Brain microvascular endothelial cell (primary cell): ENCODE results near the gene AQP12A.

Source experiments
- DNase-seq: peaks from one replicate; pipeline ENCODE4 v3.0.0-alpha.2; 2020
- H3K27ac ChIP-seq: fragments of 250-450 bp; sonication (Bioruptor Pico); 2 replicates; pipeline ENCODE4 v1.5.1; 2020; ENCODE audit warnings: mild to moderate bottlenecking, moderate library complexity
- H3K27me3 ChIP-seq: fragments of 250-450 bp; sonication (Bioruptor Pico); replicated peaks from 2 replicates; pipeline ENCODE4 v1.5.1; 2020; ENCODE audit warnings: mild to moderate bottlenecking
- H3K36me3 ChIP-seq: fragments of 250-450 bp; sonication (Bioruptor Pico); replicated peaks from 2 replicates; pipeline ENCODE4 v1.5.1; 2020; ENCODE audit warnings: mild to moderate bottlenecking
- H3K4me3 ChIP-seq: 2 replicates; pipeline ENCODE4 v1.5.1; 2011; ENCODE audit warnings: low read depth, mild to moderate bottlenecking, control low read depth, low read length, moderate library complexity
- in situ Hi-C: cut with HindIII; loops from 2 replicates; pipeline ENCODE4 v1.10.0; 2017; ENCODE audit warnings: low sequenced_read_pairs, low pct_ligation_motif_present
- TF ChIP-seq, protein P1 (sequence below): IDR thresholded peaks from 2 replicates; pipeline ENCODE4 v1.5.1; 2011; ENCODE audit warnings: low read depth, mild to moderate bottlenecking, moderate library complexity, low read length, control low read depth, inconsistent platforms; ENCODE audit errors: missing control alignments

The AQP12A gene

DNA sequence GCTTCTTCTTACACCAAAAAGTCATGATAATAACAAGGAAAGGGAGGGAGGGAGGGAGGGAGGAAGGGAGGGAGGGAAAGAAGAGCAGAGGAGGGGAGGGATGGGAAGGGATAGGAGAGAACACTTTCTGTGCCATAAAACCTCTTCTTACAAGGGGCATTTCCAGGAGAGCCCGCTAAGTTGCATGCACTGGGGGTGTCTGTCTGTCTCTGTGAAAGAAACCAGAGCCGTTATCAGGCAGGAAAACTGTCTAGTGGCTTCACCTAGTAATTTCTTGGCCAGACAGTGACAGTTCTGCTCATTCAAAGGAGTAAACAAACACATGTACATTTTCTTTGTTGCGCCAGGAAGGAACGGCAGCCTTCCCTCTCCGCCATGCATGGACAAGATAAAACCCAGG lies 45.8 kb downstream of the AQP12A start:
- H3K27me3 ChIP-seq: no peaks in the 10 kb centered on the region
- no peak for DNase-seq
- no peak overlapping the region for H3K27ac ChIP-seq
- H3K36me3 ChIP-seq: no peaks in the 10 kb centered on the region
- in situ Hi-C loops: no loop called here
- TF ChIP-seq, protein P1, sequence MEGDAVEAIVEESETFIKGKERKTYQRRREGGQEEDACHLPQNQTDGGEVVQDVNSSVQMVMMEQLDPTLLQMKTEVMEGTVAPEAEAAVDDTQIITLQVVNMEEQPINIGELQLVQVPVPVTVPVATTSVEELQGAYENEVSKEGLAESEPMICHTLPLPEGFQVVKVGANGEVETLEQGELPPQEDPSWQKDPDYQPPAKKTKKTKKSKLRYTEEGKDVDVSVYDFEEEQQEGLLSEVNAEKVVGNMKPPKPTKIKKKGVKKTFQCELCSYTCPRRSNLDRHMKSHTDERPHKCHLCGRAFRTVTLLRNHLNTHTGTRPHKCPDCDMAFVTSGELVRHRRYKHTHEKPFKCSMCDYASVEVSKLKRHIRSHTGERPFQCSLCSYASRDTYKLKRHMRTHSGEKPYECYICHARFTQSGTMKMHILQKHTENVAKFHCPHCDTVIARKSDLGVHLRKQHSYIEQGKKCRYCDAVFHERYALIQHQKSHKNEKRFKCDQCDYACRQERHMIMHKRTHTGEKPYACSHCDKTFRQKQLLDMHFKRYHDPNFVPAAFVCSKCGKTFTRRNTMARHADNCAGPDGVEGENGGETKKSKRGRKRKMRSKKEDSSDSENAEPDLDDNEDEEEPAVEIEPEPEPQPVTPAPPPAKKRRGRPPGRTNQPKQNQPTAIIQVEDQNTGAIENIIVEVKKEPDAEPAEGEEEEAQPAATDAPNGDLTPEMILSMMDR: no peak
- no peak overlapping the region for H3K4me3 ChIP-seq

DNA sequence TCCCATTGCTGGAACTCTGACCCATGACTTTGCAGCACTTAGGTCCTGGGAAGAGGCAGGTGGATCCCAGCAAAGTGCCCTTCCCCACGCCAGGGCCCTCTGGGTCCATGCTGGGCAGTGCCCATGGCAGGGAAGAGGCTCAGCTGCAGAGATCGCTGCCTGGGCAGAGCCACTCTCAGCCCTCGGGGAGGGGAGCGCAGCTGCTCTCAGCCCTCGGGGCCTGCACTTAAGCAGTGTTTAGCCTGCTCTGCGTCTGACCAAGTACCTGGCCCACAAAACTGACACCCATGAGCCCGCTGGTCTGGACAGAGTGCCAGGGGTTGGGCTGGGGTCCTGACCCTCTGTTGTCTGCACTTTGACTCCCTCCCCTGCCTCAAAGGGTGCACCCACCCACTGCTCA lies 46.3 kb downstream of the AQP12A start:
- H3K4me3 ChIP-seq: no peak overlapping the region
- no peaks in the 10 kb centered on the region for H3K27me3 ChIP-seq
- no peak overlapping the region for H3K27ac ChIP-seq
- TF ChIP-seq, protein P1: no peak
- no peak for DNase-seq
- in situ Hi-C loops: no loop called here
- H3K36me3 ChIP-seq: no peaks in the 10 kb centered on the region

DNA sequence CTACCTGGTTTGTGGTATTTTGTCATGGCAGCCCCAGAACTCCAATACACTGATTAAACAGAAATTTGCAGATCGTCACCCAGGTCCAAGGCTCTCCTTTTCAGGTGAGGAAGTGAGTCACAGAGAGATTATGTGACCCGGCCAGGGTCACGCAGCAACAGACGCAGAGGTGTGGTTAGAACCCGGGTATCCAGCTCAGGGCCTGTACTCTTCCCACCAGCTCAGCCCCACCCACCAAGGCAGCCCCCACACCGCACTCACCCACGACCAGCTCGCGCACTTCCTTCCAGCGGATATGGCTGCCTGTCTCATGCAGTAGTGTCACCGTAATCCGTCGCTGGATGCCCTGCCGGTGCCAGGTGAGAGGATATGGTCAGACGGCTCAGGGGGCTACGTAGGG lies 48.1 kb downstream of the AQP12A start:
- in situ Hi-C loops: no loop called here
- no peak for DNase-seq
- no peaks in the 10 kb centered on the region for H3K36me3 ChIP-seq
- H3K27ac ChIP-seq: no peak overlapping the region
- H3K27me3 ChIP-seq: no peaks in the 10 kb centered on the region
- TF ChIP-seq, protein P1: no peak
- no peak overlapping the region for H3K4me3 ChIP-seq

DNA sequence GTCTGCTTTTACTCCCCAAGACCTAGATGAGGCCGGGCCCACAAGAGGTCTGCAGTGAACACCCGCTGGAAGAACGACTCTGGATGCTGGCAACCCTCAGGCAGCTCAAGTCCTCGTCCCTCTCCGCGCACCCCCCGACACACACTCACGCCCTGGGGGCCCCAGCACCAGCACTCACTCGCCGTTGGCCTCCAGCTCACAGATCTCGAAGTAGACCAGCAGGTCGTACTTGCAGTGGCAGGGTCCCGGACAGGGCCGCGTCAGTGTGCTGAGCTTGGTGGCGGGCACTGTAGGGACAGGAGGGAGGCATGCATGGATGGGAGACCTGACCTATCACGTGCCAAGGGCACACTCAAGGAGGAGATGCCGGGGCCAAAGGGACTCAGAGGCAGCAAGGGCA lies 49.4 kb downstream of the AQP12A start:
- in situ Hi-C loops: no loop called here
- no peak for DNase-seq
- Histone ChIP-seq H3K36me3 (no peaks in the 10 kb centered on the region), H3K27ac (no peak overlapping the region), H3K27me3 (no peaks in the 10 kb centered on the region), H3K4me3 (no peak overlapping the region)
- TF ChIP-seq, protein P1: no peak

DNA sequence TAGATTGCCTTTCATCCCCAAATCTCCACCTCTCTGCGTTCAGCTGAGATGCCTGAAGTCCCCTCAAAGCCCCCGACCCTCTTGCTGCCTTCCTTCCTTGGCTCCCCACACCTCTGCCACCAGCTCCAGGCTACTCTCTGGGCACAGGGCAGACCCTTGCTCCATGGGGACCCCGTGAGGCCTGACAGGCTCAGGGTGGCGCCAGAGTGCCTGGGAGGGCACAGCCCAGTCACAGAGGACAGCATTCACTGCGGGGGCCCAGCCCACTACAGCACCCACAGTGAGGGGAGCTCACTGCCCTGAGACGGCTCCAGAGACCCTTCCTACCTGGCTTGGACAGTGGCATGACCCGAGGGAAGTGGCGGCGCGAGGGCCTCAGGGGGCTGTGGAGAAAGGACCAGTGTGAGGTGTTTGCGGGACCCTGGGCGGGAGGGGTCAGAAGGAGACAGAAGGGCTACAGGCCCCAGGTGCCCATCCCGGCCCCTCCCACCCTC lies 51.0 kb downstream of the AQP12A start:
- Histone ChIP-seq H3K4me3 (no peak overlapping the region), H3K27ac (no peak overlapping the region), H3K27me3 (no peaks in the 10 kb centered on the region), H3K36me3 (no peaks in the 10 kb centered on the region)
- in situ Hi-C loops: no loop called here
- no peak for DNase-seq
- TF ChIP-seq, protein P1: no peak

DNA sequence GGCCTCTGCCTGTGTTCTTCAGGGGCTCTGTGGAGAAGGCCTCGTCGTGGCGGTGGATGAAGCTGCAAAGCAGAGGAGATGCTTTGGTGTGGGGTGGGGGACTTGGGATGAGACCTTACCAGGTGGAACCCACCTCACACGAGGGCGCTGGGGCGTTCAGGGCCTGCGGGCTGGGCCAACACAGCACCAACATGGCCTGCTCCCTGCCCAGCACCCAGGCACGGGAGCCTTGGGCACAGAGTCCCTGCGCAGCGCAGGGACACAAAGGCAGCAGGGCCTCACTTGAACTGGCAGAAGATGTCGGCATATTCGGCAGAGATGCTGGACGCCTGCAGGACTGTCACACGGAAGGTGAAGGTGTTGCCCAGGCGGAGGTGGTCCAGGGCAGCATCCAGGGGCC lies 53.8 kb downstream of the AQP12A start:
- in situ Hi-C loops: no loop called here
- Histone ChIP-seq H3K36me3 (no peaks in the 10 kb centered on the region), H3K4me3 (no peak overlapping the region), H3K27me3 (no peaks in the 10 kb centered on the region), H3K27ac (no peak overlapping the region)
- no peak for DNase-seq
- TF ChIP-seq, protein P1: no peak
